ENCODE measurements around the gene BTBD2. TPM values are rescaled to one million over a fixed set of nuclear protein-coding genes. Genes with fewer than 3 reads are reported as not detected.
A peak's percentile ranks its signal among the peaks of the same experiment; 100 is the strongest.

The BTBD2 gene
- total and polyA plus RNA-seq, 2 donors (not counting 1 experiment from before 2014, with no cell fraction given), result 75.2 to 85.6 TPM

DNA sequence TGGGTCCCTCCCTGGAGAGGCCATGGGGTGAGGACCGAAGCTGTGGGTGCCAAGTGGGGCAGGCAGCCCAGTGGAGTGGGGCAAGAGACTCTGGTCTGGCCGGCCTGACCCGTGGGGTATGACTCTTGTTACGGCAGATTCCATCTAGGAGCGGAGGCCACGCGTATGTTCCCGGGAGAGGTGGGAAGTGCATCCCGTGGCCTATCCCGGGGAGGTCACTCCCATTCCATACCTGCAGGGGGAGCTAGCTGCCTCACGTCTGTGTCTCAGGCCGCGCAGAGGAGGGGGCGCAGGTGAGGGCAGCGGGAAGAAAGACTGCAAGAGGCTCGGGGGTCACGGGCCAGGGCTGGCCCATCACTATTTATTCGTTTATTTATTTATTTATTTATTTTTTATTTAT, 69.6 kb downstream of the BTBD2 start:
- no peaks in the 10 kb centered on the region for H3K9me3 ChIP-seq (ENCODE audit: control extremely low read depth in 1 of 3, control insufficient read depth in 2 of 3, insufficient read depth in 1 of 3, low read length in 2 of 3)
- peaks cover 23 to 34% of the 10 kb centered on the region in 2 donors for H3K4me1 ChIP-seq (ENCODE audit: control insufficient read depth in 2 of 2, insufficient read depth in 2 of 2, low read length in 2 of 2)
- WGBS (ENCODE audit: insufficient coverage), result 90% methylated on average over 4 of the region's 18 CpGs
- Mint-ChIP-seq H3K4me3 (peak overlapping the region; percentile 24), H3K27ac (peak overlapping the region; percentile 66), H3K27me3 (no peaks in the 10 kb centered on the region), H3K9me3 (ENCODE audit: insufficient read depth) (no peaks in the 10 kb centered on the region), H3K4me1 (peaks cover 46% of the 10 kb centered on the region)
- no peak for DNase-seq
- no peaks in the 10 kb centered on the region for H3K27me3 ChIP-seq (replicated peaks in 1 of 4; ENCODE audit: control extremely low read depth in 1 of 4, control insufficient read depth in 3 of 4, insufficient read depth in 4 of 4, low read length in 3 of 4)
- no peak overlapping the region for H2AFZ ChIP-seq (ENCODE audit: insufficient read depth, low read depth, low read length, poor library complexity, severe bottlenecking)
- H3K4me3 ChIP-seq (ENCODE audit: control extremely low read depth in 1 of 5, extremely low read depth in 1 of 5, insufficient read depth in 1 of 5, low read depth in 2 of 5, low read length in 4 of 5), result no peak overlapping the region
- intact Hi-C loops (cut with micrococcal nuclease), result no loop called here
- H3K79me2 ChIP-seq (ENCODE audit: control insufficient read depth, insufficient read depth, low read length), result peaks cover 92% of the 10 kb centered on the region
- peaks cover 87% of the 10 kb centered on the region for H4K20me1 ChIP-seq (ENCODE audit: control insufficient read depth, insufficient read depth, low read length, poor library complexity, severe bottlenecking)
- peak overlapping the region; percentile 29 for H3K4me2 ChIP-seq (replicated peaks; ENCODE audit: low read depth, low read length, poor library complexity, severe bottlenecking)
- TF ChIP-seq EZH2 (IDR thresholded peaks at IDR 0.05; ENCODE audit: borderline replicate concordance, insufficient read depth, low read depth, low read length, poor library complexity, severe bottlenecking), result no peak
- TF ChIP-seq, protein P1, sequence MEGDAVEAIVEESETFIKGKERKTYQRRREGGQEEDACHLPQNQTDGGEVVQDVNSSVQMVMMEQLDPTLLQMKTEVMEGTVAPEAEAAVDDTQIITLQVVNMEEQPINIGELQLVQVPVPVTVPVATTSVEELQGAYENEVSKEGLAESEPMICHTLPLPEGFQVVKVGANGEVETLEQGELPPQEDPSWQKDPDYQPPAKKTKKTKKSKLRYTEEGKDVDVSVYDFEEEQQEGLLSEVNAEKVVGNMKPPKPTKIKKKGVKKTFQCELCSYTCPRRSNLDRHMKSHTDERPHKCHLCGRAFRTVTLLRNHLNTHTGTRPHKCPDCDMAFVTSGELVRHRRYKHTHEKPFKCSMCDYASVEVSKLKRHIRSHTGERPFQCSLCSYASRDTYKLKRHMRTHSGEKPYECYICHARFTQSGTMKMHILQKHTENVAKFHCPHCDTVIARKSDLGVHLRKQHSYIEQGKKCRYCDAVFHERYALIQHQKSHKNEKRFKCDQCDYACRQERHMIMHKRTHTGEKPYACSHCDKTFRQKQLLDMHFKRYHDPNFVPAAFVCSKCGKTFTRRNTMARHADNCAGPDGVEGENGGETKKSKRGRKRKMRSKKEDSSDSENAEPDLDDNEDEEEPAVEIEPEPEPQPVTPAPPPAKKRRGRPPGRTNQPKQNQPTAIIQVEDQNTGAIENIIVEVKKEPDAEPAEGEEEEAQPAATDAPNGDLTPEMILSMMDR (IDR thresholded peaks at IDR 0.05), result peak; percentile 50
- peak overlapping the region in 1 of 2 donors; percentile 15 for H3K27ac ChIP-seq (ENCODE audit: low read length in 2 of 2)
- ChIA-PET POLR2A (interaction anchor here (0.6 to 1.2 kb wide), 3 partner anchors 16 to 68 kb away, joined by 6 to 10 read pairs (median 9); no protein-coding TSS in a partner anchor), CTCF (interaction anchor here (0.6 to 1.2 kb wide), 4 partner anchors 13 to 632 kb away, joined by 3 to 4 read pairs (median 3); no protein-coding TSS in a partner anchor)
- no peak overlapping the region for H3K9ac ChIP-seq (ENCODE audit: low read length)
- ATAC-seq (ENCODE audit: low read depth), result no peak
- peaks cover 0 to 17% of the 10 kb centered on the region in 2 experiments for H3K36me3 ChIP-seq (replicated peaks in 1 of 2; ENCODE audit: control extremely low read depth in 1 of 2, control insufficient read depth in 1 of 2, extremely low read depth in 1 of 2, insufficient read depth in 2 of 2, low read length in 1 of 2)

DNA sequence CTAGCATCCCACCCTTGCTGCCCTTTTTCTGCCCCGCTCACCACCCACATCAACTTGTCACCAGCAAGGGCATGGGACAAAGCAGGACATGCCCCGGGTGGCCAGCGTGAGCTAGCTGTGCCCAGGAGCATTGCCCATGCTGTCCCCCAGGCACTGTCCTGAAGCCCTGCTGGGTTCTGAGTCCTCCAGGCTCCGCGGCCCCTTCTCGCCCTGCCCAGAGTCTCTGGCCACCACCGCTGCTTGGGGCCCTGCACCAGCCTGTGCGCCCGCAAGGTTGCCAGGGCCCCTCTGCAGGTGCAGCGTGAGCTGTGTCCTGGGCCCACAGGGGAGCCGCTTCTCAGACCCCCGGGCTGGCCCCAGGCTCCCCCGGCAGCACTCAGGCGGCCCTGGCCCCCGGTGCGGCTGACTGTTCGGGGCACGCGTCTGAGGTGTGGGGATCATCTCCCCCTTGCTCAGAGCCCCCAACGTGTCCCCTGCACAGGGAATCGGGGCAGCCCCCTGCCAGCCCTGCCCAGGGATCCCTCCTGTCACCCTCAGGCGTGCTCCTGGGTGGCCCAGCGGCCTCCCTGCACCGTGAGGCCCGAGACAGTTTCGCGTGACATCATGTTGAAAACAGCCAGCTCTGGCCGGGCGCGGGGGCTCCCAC, 70.5 kb downstream of the BTBD2 start:
- Histone ChIP-seq H3K4me1 (ENCODE audit: control insufficient read depth in 2 of 2, insufficient read depth in 2 of 2, low read length in 2 of 2) (peaks cover 25 to 38% of the 10 kb centered on the region in 2 donors), H3K9me3 (ENCODE audit: control extremely low read depth in 1 of 3, control insufficient read depth in 2 of 3, insufficient read depth in 1 of 3, low read length in 2 of 3) (no peaks in the 10 kb centered on the region), H3K36me3 (replicated peaks in 1 of 2; ENCODE audit: control extremely low read depth in 1 of 2, control insufficient read depth in 1 of 2, extremely low read depth in 1 of 2, insufficient read depth in 2 of 2, low read length in 1 of 2) (peaks cover 0 to 17% of the 10 kb centered on the region in 2 experiments), H3K4me3 (ENCODE audit: control extremely low read depth in 1 of 5, extremely low read depth in 1 of 5, insufficient read depth in 1 of 5, low read depth in 2 of 5, low read length in 4 of 5) (no peak overlapping the region), H3K4me2 (replicated peaks; ENCODE audit: low read depth, low read length, poor library complexity, severe bottlenecking) (peak overlapping the region; percentile 93), H3K79me2 (ENCODE audit: control insufficient read depth, insufficient read depth, low read length) (peaks cover 83% of the 10 kb centered on the region), H3K27ac (ENCODE audit: low read length in 2 of 2) (peak overlapping the region in 1 of 2 donors; percentile 99), H4K20me1 (ENCODE audit: control insufficient read depth, insufficient read depth, low read length, poor library complexity, severe bottlenecking) (peaks cover 78% of the 10 kb centered on the region), H3K27me3 (replicated peaks in 1 of 4; ENCODE audit: control extremely low read depth in 1 of 4, control insufficient read depth in 3 of 4, insufficient read depth in 4 of 4, low read length in 3 of 4) (no peaks in the 10 kb centered on the region), H2AFZ (ENCODE audit: insufficient read depth, low read depth, low read length, poor library complexity, severe bottlenecking) (no peak overlapping the region), H3K9ac (ENCODE audit: low read length) (no peak overlapping the region)
- Mint-ChIP-seq H3K27me3 (no peaks in the 10 kb centered on the region), H3K27ac (peak overlapping the region; percentile 82), H3K4me1 (peaks cover 45% of the 10 kb centered on the region), H3K9me3 (ENCODE audit: insufficient read depth) (no peaks in the 10 kb centered on the region), H3K4me3 (no peak overlapping the region)
- CTCF ChIA-PET, result interaction anchor here (0.6 to 1.2 kb wide), 3 partner anchors 12 to 633 kb away, joined by 3 to 4 read pairs (median 3); no protein-coding TSS in a partner anchor
- POLR2A ChIA-PET, result interaction anchor here (0.7 to 1.2 kb wide), 2 partner anchors 15 to 44 kb away, joined by 6 to 9 read pairs; no protein-coding TSS in a partner anchor
- 92% methylated on average over 30 of the region's 30 CpGs for WGBS (ENCODE audit: insufficient coverage)
- ATAC-seq (ENCODE audit: low read depth) (no peak), DNase-seq (no peak)
- intact Hi-C loops (cut with micrococcal nuclease), result no loop called here
- TF ChIP-seq, protein P1 (IDR thresholded peaks at IDR 0.05), result no peak
- no peak for TF ChIP-seq EZH2 (IDR thresholded peaks at IDR 0.05; ENCODE audit: borderline replicate concordance, insufficient read depth, low read depth, low read length, poor library complexity, severe bottlenecking)

Data from B cell (primary cell).